IMR-90 (cell line): Measurements from ENCODE around the gene ZNF202. TPM values are rescaled to one million over a fixed set of nuclear protein-coding genes. Genes with fewer than 3 reads are reported as not detected.

Experiments
- ATAC-seq: fragments of 200-7000 bp; cut with Tn5 transposase; 2 replicates; pipeline ENCODE4 v1.9.1; 2020; ENCODE audit warnings: low read depth, mild to moderate bottlenecking, moderate library complexity
- BruUV-seq: library from RNA; stranded (reverse); fragments of 400-500 nt; replicated peaks from 2 replicates; lab custom pipeline; 2021; lab: Mats Ljungman, UMichigan
- CTCF ChIA-PET: fragments of 300-600 bp; formaldehyde crosslinking; extraction: SDS; loops from one replicate; lab custom pipeline; 2021; ENCODE audit warnings: antibody characterized with exemption; lab: Yijun Ruan, JAX
- POLR2A ChIA-PET: fragments of 300-600 bp; sonication (Branson Sonifier 250); formaldehyde crosslinking; loops from one replicate; lab custom pipeline; 2022; ENCODE audit warnings: antibody characterized with exemption; ENCODE audit not compliant: unreplicated experiment; lab: Charles Lee
- DNase-seq: peaks from one replicate; pipeline ENCODE4 v3.0.0; 2013
- H2AFZ ChIP-seq: replicated peaks from 2 replicates; pipeline ENCODE3; 2013; ENCODE audit warnings: low read length, mild to moderate bottlenecking; ENCODE audit not compliant: poor library complexity
- H2AK5ac ChIP-seq: 2 replicates; pipeline ENCODE4 v1.6.1; 2013; ENCODE audit warnings: low read depth, low read length, inconsistent platforms
- H2AK9ac ChIP-seq: replicated peaks from 2 replicates; pipeline ENCODE3; 2013; ENCODE audit warnings: mild to moderate bottlenecking, low read depth, low read length, moderate library complexity; ENCODE audit not compliant: poor library complexity
- H2BK120ac ChIP-seq: 2 replicates; pipeline ENCODE4 v1.6.1; 2013; ENCODE audit warnings: low read depth, low read length, inconsistent platforms
- H2BK15ac ChIP-seq: 3 replicates; pipeline ENCODE4 v1.6.1; 2013; ENCODE audit warnings: low read depth, low read length, inconsistent platforms
- H2BK20ac ChIP-seq: 2 replicates; pipeline ENCODE4 v1.6.1; 2013; ENCODE audit warnings: low read depth, mild to moderate bottlenecking, inconsistent platforms, low read length, moderate library complexity
- H2BK5ac ChIP-seq: 2 replicates; pipeline ENCODE4 v1.6.1; 2013; ENCODE audit warnings: mild to moderate bottlenecking, low read depth, low read length, inconsistent platforms; ENCODE audit not compliant: poor library complexity, severe bottlenecking
- H3K14ac ChIP-seq: replicated peaks from 2 replicates; pipeline ENCODE4 v1.6.1; 2013; ENCODE audit warnings: low read depth, low read length, inconsistent platforms
- H3K18ac ChIP-seq: 2 replicates; pipeline ENCODE4 v1.6.1; 2013; ENCODE audit warnings: low read depth, low read length, control low read depth
- H3K23ac ChIP-seq: 2 replicates; pipeline ENCODE4 v1.6.1; 2013; ENCODE audit warnings: low read depth, low read length, inconsistent platforms
- H3K27ac ChIP-seq: 2 replicates; pipeline ENCODE4 v1.5.1; 2013; ENCODE audit warnings: mild to moderate bottlenecking, control low read depth, low read length; ENCODE audit not compliant: insufficient read depth
- H3K27me3 ChIP-seq: 2 replicates; pipeline ENCODE4 v1.6.1; 2013; ENCODE audit warnings: low read length; ENCODE audit not compliant: control insufficient read depth, insufficient read depth
- H3K36me3 ChIP-seq: 2 replicates; pipeline ENCODE4 v1.6.1; 2013; ENCODE audit warnings: low read length, mixed read lengths; ENCODE audit not compliant: control insufficient read depth, insufficient read depth
- H3K4ac ChIP-seq: 2 replicates; pipeline ENCODE4 v1.6.1; 2013; ENCODE audit warnings: low read depth, low read length, inconsistent platforms
- H3K4me1 ChIP-seq: 2 replicates; pipeline ENCODE4 v1.6.1; 2013; ENCODE audit warnings: low read length, mixed read lengths; ENCODE audit not compliant: control insufficient read depth, insufficient read depth
- H3K4me2 ChIP-seq: 2 replicates; pipeline ENCODE4 v1.6.1; 2013; ENCODE audit warnings: low read depth, mild to moderate bottlenecking, control low read depth, low read length, moderate library complexity
- H3K4me3 ChIP-seq: 2 replicates; pipeline ENCODE4 v1.5.1; 2013; ENCODE audit warnings: low read depth, mild to moderate bottlenecking, control low read depth, low read length, moderate library complexity; ENCODE audit not compliant: insufficient read depth
- H3K56ac ChIP-seq: 2 replicates; pipeline ENCODE4 v1.6.1; 2013; ENCODE audit warnings: low read length, inconsistent platforms; ENCODE audit not compliant: insufficient read depth; ENCODE audit errors: extremely low read depth
- H3K79me1 ChIP-seq, 2 experiments: 2 replicates each; pipeline ENCODE4 v1.6.1; 2013; ENCODE audit warnings: low read length in 2 of 2, inconsistent platforms in 1 of 2, low read depth in 1 of 2
- H3K9ac ChIP-seq: 2 replicates; pipeline ENCODE4 v1.6.1; 2013; ENCODE audit warnings: low read depth, low read length, control low read depth
- H3K9me1 ChIP-seq: 2 replicates; pipeline ENCODE4 v1.6.1; 2013; ENCODE audit warnings: low read length, inconsistent platforms; ENCODE audit not compliant: insufficient read depth
- H3K9me3 ChIP-seq: 2 replicates; pipeline ENCODE4 v1.6.1; 2013; ENCODE audit warnings: low read length; ENCODE audit not compliant: control insufficient read depth, insufficient read depth
- H4K20me1 ChIP-seq: 2 replicates; pipeline ENCODE4 v1.6.1; 2013; ENCODE audit warnings: low read length, inconsistent platforms; ENCODE audit not compliant: insufficient read depth
- H4K5ac ChIP-seq: 2 replicates; pipeline ENCODE4 v1.6.1; 2013; ENCODE audit warnings: mild to moderate bottlenecking, low read depth, low read length, control low read depth
- H4K8ac ChIP-seq, 2 experiments: 2 replicates each; pipeline ENCODE4 v1.6.1; 2013; ENCODE audit warnings: low read depth in 2 of 2, low read length in 2 of 2, control low read depth in 1 of 2, inconsistent platforms in 1 of 2
- H4K91ac ChIP-seq: 2 replicates; pipeline ENCODE4 v1.6.1; 2013; ENCODE audit warnings: low read depth, low read length, inconsistent platforms; ENCODE audit not compliant: insufficient read depth
- BHLHE40 ChIP-seq: fragments of 150-350 bp; IDR thresholded peaks from 2 replicates; pipeline ENCODE4 v1.6.1; 2016; ENCODE audit warnings: mild to moderate bottlenecking, low read depth, low read length
- CEBPB ChIP-seq: IDR thresholded peaks from 2 replicates; pipeline ENCODE4 v1.6.1; 2012; ENCODE audit warnings: low read depth, low read length, improper control_type of control experiment
- CHD1 ChIP-seq: IDR thresholded peaks from 2 replicates; pipeline ENCODE4 v1.6.1; 2012; ENCODE audit warnings: low read depth, low read length, improper control_type of control experiment
- FOS ChIP-seq: fragments of 150-350 bp; IDR thresholded peaks from 2 replicates; pipeline ENCODE4 v1.6.1; 2016; ENCODE audit warnings: low read depth, low read length
- MAFK ChIP-seq: IDR thresholded peaks from 2 replicates; pipeline ENCODE4 v1.6.1; 2012; ENCODE audit warnings: low read depth, low read length, improper control_type of control experiment
- MAZ ChIP-seq: IDR thresholded peaks from 2 replicates; pipeline ENCODE4 v1.6.1; 2012; ENCODE audit warnings: low read depth, mild to moderate bottlenecking, low read length, improper control_type of control experiment, moderate library complexity, borderline replicate concordance
- MXI1 ChIP-seq: IDR thresholded peaks from 2 replicates; pipeline ENCODE4 v1.6.1; 2012; ENCODE audit warnings: low read depth, mild to moderate bottlenecking, low read length, moderate library complexity, borderline replicate concordance
- NFE2L2 ChIP-seq: fragments of 150-350 bp; IDR thresholded peaks from 2 replicates; pipeline ENCODE4 v1.6.1; 2016; ENCODE audit warnings: low read depth, mild to moderate bottlenecking, low read length
- POLR2A ChIP-seq: IDR thresholded peaks from 2 replicates; pipeline ENCODE4 v1.6.1; 2012; ENCODE audit warnings: mild to moderate bottlenecking, low read depth, low read length
- RAD21 ChIP-seq: IDR thresholded peaks from 2 replicates; pipeline ENCODE4 v1.6.1; 2012; ENCODE audit warnings: low read length, improper control_type of control experiment
- RFX5 ChIP-seq: IDR thresholded peaks from 2 replicates; pipeline ENCODE4 v1.8.0; 2012; ENCODE audit warnings: low read depth, mild to moderate bottlenecking, low read length, moderate library complexity
- SMC3 ChIP-seq: fragments of 150-350 bp; IDR thresholded peaks from 2 replicates; pipeline ENCODE4 v1.6.1; 2016; ENCODE audit warnings: low read depth, mild to moderate bottlenecking, antibody characterized with exemption, low read length, moderate library complexity
- WGBS, 2 experiments: methylation state at CpG; one replicate each; pipeline versions ENCODE4 v1.1.5 to v1.1.7; 2013; ENCODE audit warnings: missing lambda C conversion rate in 2 of 2; ENCODE audit not compliant: insufficient read length in 1 of 2; ENCODE audit errors: extremely low coverage in 2 of 2; 5-methylcytosine and 5-hydroxymethylcytosine counted together
- dilution Hi-C: fragments of 300-500 bp; cut with HindIII; formaldehyde crosslinking; loops from one replicate; pipeline ENCODE4 v1.14.3; 2018; ENCODE audit warnings: low sequenced_read_pairs; ENCODE audit not compliant: unreplicated experiment
- in situ Hi-C: fragments of 300-500 bp; cut with MboI; formaldehyde crosslinking; loops from 3 replicates; pipeline ENCODE4 v1.14.3; 2019; ENCODE audit warnings: low sequenced_read_pairs, inconsistent platforms, mixed read lengths
- intact Hi-C: fragments of 100-400 bp; cut with micrococcal nuclease; formaldehyde crosslinking; loops from 2 replicates; pipeline ENCODE4 v1.10.0; 2022
- polyA plus RNA-seq, 3 experiments: library from polyadenylated mRNA; depleted of rRNA; stranded (reverse); fragments of >200 nt; gene quantifications; 2 replicates each; pipeline ENCODE4 v1.2.3, GENCODE V29; 2012; ENCODE audit warnings: low replicate concordance in 1 of 3
- total RNA-seq: library from RNA; depleted of rRNA; stranded (reverse); fragments of >200 nt; gene quantifications from 2 replicates; pipeline ENCODE4 v1.2.3, GENCODE V29; 2012
- TF ChIP-seq, protein P1 (sequence below): fragments of 150-350 bp; IDR thresholded peaks from 2 replicates; pipeline ENCODE4 v1.6.1; 2016; ENCODE audit warnings: low read depth, mild to moderate bottlenecking, low read length, moderate library complexity, borderline replicate concordance
- TF ChIP-seq, protein P2 (sequence below): conservative IDR thresholded peaks from 2 replicates; pipeline ENCODE4 v1.5.1; 2012; ENCODE audit warnings: mild to moderate bottlenecking, low read depth, low read length, improper control_type of control experiment
- TF ChIP-seq, protein P3 (sequence below): fragments of 150-350 bp; IDR thresholded peaks from 2 replicates; pipeline ENCODE4 v1.6.1; 2017; ENCODE audit warnings: mild to moderate bottlenecking, antibody characterized with exemption, low read length, low read depth

ZNF202 gene
- total and polyA plus RNA-seq, 2 of the 4 experiments (the other 2 are of a cell fraction), result 7.7 to 8.2 TPM

DNA sequence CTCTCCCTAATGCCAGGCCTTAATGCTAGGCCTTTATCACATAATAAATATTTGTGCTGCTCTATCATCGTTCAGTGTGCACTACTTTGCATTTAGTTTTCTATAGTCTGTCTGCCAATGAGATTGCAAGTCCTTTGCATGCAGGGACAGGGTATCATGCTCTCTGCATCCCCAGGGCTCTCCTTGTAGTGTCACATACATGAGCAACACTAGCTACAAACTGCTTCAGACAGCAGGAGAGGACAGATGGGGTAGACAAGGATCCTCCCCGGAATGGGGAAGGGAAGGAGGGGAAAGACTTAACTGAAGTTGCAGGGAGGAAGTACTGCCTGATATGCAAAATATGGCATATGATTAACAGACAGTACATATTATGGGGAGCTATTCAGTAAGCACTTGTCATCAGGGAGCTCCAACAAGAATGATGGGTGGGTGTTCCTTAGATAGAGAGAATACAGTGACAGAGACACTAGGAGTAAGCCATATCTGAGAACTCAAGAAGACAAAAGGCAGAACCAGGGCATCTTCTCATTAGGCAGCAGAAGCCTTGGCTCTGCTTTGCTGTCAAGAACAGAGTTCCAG is 42.8 kb downstream of the ZNF202 start:
- ATAC-seq (no peak), DNase-seq (no peak)
- Histone ChIP-seq H3K23ac (no peak overlapping the region), H4K8ac (no peak overlapping the region), H3K27me3 (peaks cover 19% of the 10 kb centered on the region), H3K4ac (no peak overlapping the region), H3K9ac (no peak overlapping the region), H3K9me3 (no peaks in the 10 kb centered on the region), H2BK120ac (no peak overlapping the region), H2AK5ac (no peak overlapping the region), H2AK9ac (no peak overlapping the region), H3K14ac (no peak overlapping the region), H4K20me1 (no peaks in the 10 kb centered on the region), H3K4me3 (no peak overlapping the region), H3K18ac (no peak overlapping the region), H3K27ac (no peak overlapping the region), H2BK15ac (no peak overlapping the region), H3K56ac (no peak overlapping the region), H4K91ac (no peak overlapping the region), H4K5ac (no peak overlapping the region), H3K9me1 (no peaks in the 10 kb centered on the region), H3K4me2 (no peak overlapping the region), H2BK20ac (no peak overlapping the region), H3K36me3 (no peaks in the 10 kb centered on the region), H3K79me1 (no peaks in the 10 kb centered on the region), H3K4me1 (no peaks in the 10 kb centered on the region), H2BK5ac (no peak overlapping the region), H2AFZ (no peak overlapping the region)
- TF ChIP-seq MAFK (no peak), MXI1 (no peak), RAD21 (no peak), CHD1 (no peak), NFE2L2 (no peak), RFX5 (no peak), FOS (no peak), CEBPB (no peak), MAZ (no peak), BHLHE40 (no peak), SMC3 (no peak), POLR2A (no peak)
- TF ChIP-seq, protein P1, sequence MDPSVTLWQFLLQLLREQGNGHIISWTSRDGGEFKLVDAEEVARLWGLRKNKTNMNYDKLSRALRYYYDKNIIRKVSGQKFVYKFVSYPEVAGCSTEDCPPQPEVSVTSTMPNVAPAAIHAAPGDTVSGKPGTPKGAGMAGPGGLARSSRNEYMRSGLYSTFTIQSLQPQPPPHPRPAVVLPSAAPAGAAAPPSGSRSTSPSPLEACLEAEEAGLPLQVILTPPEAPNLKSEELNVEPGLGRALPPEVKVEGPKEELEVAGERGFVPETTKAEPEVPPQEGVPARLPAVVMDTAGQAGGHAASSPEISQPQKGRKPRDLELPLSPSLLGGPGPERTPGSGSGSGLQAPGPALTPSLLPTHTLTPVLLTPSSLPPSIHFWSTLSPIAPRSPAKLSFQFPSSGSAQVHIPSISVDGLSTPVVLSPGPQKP, result no peak
- TF ChIP-seq, protein P2, sequence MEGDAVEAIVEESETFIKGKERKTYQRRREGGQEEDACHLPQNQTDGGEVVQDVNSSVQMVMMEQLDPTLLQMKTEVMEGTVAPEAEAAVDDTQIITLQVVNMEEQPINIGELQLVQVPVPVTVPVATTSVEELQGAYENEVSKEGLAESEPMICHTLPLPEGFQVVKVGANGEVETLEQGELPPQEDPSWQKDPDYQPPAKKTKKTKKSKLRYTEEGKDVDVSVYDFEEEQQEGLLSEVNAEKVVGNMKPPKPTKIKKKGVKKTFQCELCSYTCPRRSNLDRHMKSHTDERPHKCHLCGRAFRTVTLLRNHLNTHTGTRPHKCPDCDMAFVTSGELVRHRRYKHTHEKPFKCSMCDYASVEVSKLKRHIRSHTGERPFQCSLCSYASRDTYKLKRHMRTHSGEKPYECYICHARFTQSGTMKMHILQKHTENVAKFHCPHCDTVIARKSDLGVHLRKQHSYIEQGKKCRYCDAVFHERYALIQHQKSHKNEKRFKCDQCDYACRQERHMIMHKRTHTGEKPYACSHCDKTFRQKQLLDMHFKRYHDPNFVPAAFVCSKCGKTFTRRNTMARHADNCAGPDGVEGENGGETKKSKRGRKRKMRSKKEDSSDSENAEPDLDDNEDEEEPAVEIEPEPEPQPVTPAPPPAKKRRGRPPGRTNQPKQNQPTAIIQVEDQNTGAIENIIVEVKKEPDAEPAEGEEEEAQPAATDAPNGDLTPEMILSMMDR, result no peak
- TF ChIP-seq, protein P3, sequence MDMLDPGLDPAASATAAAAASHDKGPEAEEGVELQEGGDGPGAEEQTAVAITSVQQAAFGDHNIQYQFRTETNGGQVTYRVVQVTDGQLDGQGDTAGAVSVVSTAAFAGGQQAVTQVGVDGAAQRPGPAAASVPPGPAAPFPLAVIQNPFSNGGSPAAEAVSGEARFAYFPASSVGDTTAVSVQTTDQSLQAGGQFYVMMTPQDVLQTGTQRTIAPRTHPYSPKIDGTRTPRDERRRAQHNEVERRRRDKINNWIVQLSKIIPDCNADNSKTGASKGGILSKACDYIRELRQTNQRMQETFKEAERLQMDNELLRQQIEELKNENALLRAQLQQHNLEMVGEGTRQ, result no peak
- no TSS peak for BruUV-seq
- intact Hi-C loops (no loop called here), dilution Hi-C loops (no loop called here), in situ Hi-C loops (no loop called here)
- CTCF ChIA-PET, result interaction anchor here (1.7 kb wide), 1 partner anchor 9 kb away, joined by 7 read pairs; no protein-coding TSS in a partner anchor
- WGBS, 2 experiments, result no CpG with 5 or more reads among the region's 2 CpGs
- POLR2A ChIA-PET, result no interaction called here
